Activated T-helper 17 cell treated with anti-CD3 and anti-CD28 coated beads, Interleukin-2, amount 50 U/mL, for 72 hours (primary cell): Measurements from ENCODE around the gene FAM53B. TPM values are rescaled to one million over a fixed set of nuclear protein-coding genes. Genes with fewer than 3 reads are reported as not detected.

Experiments
- ATAC-seq: fragments of 150-1000 bp; cut with Tn5 transposase; replicated peaks from 2 replicates; pipeline ENCODE4 v1.10.0; 2021; ENCODE audit warnings: mild to moderate bottlenecking, moderate library complexity
- H3K27ac Mint-ChIP-seq: one replicate; pipeline ENCODE4 v1.8.0; 2022; ENCODE audit warnings: mixed read lengths
- H3K27me3 Mint-ChIP-seq: one replicate; pipeline ENCODE4 v1.8.0; 2022; ENCODE audit warnings: mixed read lengths
- H3K36me3 Mint-ChIP-seq: one replicate; pipeline ENCODE4 v1.8.0; 2022; ENCODE audit warnings: low read depth, mild to moderate bottlenecking, mixed read lengths
- H3K4me1 Mint-ChIP-seq: one replicate; pipeline ENCODE4 v1.8.0; 2022; ENCODE audit warnings: mixed read lengths
- H3K4me3 Mint-ChIP-seq: one replicate; pipeline ENCODE4 v1.8.0; 2022; ENCODE audit warnings: mild to moderate bottlenecking, mixed read lengths
- H3K9me3 Mint-ChIP-seq: one replicate; pipeline ENCODE4 v1.8.0; 2022; ENCODE audit warnings: mixed read lengths
- total RNA-seq, 2 donors: library from RNA; stranded (reverse); gene quantifications; one replicate each; pipeline ENCODE4 v1.2.3, GENCODE V29; 2022

Gene FAM53B
- total RNA-seq, 2 donors from 2014 or later, result 21.7 to 36.8 TPM

DNA sequence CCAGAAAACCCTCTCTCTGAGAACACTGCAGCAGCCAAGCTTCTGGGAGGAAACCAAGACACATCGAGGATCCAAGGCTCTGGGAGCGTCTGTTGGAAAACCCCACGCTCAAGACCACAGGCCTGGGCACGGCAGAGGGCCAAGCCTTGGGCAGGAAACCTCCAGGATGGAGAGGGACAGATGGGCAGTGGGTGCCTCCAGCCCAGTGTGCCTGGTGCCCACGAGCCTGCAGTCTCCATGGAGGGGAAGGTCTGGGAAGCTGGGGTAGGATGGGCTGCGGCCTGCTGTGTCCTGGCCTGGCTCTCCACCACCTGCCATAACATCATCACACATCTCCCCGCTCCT is 96.1 kb downstream of the FAM53B start:
- Mint-ChIP-seq H3K9me3 (no peaks in the 10 kb centered on the region), H3K27ac (peak overlapping the region; percentile 68), H3K27me3 (no peaks in the 10 kb centered on the region), H3K4me1 (peaks cover 48% of the 10 kb centered on the region), H3K4me3 (peak overlapping the region; percentile 72), H3K36me3 (peaks cover 5% of the 10 kb centered on the region)
- ATAC-seq, result no peak

- peaks cover 10% of the 10 kb centered on the region for H3K36me3 Mint-ChIP-seq
- H3K27ac Mint-ChIP-seq, result peak overlapping the region; percentile 68
- H3K4me1 Mint-ChIP-seq, result peaks cover 52% of the 10 kb centered on the region
- ATAC-seq, result peak; percentile 68
- no peaks in the 10 kb centered on the region for H3K9me3 Mint-ChIP-seq
- peak overlapping the region; percentile 72 for H3K4me3 Mint-ChIP-seq
- no peaks in the 10 kb centered on the region for H3K27me3 Mint-ChIP-seq
These were observed 96.6 kb downstream of the FAM53B start for GRCh38 chr10:124647421-124648130.

DNA sequence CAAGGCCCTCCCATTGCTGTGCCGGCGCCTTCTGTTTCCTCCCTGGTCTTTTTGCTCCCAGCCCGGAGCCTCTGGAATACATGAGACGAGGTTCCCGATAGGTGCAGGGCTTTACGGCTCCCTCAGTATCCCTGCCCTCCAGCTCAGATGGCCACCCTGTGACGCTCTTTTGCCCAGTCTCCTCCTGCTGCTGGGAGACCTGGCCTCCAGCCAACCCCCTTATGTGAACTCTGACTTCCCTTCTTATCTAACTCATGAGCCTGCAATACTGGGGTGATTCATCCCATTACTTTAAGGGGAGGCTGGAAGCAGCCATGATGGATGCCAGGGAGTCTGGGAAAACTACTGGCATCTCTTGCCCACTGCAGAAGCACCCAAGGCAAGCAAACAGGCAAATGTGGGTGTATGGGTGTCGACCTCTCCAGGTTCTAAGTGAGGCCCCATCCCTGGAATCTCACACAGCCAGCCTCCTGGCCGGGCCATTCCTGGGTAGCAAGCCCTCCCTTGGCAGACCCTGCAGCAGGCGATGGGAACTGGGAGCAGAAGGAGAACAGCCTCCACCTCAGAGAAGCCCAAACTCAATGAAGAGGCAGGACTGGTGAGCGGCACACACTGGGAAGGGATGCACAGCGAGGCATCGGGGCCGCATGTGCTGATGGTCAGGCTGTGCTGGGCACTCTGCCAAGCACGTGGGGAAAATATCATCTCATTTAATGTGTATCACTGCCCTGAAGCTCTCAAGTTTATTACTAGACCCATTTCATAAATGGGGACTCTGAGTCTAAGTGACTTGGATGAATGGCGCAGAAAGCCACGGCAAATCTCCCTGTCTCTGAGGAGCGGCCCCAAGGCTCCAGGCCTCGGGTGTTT is 97.5 kb downstream of the FAM53B start:
- Mint-ChIP-seq H3K4me3 (peak overlapping the region; percentile 72), H3K27ac (peak overlapping the region; percentile 68), H3K4me1 (peaks cover 57% of the 10 kb centered on the region), H3K36me3 (peaks cover 15% of the 10 kb centered on the region), H3K27me3 (no peaks in the 10 kb centered on the region), H3K9me3 (no peaks in the 10 kb centered on the region)
- no peak for ATAC-seq

GRCh38 chr10:124645467-124646095 is 98.6 kb downstream of the FAM53B start:
- H3K27ac Mint-ChIP-seq, result peak overlapping the region; percentile 68
- peaks cover 64% of the 10 kb centered on the region for H3K4me1 Mint-ChIP-seq
- no peak for ATAC-seq
- no peaks in the 10 kb centered on the region for H3K27me3 Mint-ChIP-seq
- peaks cover 22% of the 10 kb centered on the region for H3K36me3 Mint-ChIP-seq
- H3K4me3 Mint-ChIP-seq, result peak overlapping the region; percentile 72
- no peaks in the 10 kb centered on the region for H3K9me3 Mint-ChIP-seq

- no peaks in the 10 kb centered on the region for H3K9me3 Mint-ChIP-seq
- ATAC-seq, result no peak
- H3K4me1 Mint-ChIP-seq, result peaks cover 62% of the 10 kb centered on the region
- no peak overlapping the region for H3K4me3 Mint-ChIP-seq
- peaks cover 22% of the 10 kb centered on the region for H3K36me3 Mint-ChIP-seq
- H3K27ac Mint-ChIP-seq, result peak overlapping the region; percentile 41
- no peaks in the 10 kb centered on the region for H3K27me3 Mint-ChIP-seq
These were observed 99.3 kb downstream of the FAM53B start for GRCh38 chr10:124644771-124645415.

DNA sequence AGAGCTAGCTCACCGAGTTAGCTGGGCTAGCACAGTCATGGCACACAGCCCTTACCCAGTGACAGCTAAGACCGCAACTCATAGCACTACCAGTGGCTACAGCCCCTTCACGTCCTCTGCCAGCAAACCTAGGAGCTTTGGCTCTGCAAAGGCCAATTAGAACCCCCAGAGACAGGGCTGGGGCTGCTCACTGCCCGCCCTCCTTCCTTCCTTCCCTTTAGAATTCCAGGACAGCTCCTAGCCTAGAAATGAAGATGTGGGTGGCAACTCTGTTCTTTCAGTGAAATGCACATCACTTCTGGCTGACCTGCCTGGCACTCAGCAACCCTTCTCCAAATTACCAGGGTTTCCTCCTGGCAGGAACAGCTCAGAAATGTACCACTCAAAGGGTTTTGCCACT is 99.9 kb downstream of the FAM53B start:
- Mint-ChIP-seq H3K9me3 (no peaks in the 10 kb centered on the region), H3K36me3 (peaks cover 22% of the 10 kb centered on the region), H3K4me1 (peaks cover 56% of the 10 kb centered on the region), H3K4me3 (no peak overlapping the region), H3K27me3 (no peaks in the 10 kb centered on the region), H3K27ac (no peak overlapping the region)
- ATAC-seq, result no peak

DNA sequence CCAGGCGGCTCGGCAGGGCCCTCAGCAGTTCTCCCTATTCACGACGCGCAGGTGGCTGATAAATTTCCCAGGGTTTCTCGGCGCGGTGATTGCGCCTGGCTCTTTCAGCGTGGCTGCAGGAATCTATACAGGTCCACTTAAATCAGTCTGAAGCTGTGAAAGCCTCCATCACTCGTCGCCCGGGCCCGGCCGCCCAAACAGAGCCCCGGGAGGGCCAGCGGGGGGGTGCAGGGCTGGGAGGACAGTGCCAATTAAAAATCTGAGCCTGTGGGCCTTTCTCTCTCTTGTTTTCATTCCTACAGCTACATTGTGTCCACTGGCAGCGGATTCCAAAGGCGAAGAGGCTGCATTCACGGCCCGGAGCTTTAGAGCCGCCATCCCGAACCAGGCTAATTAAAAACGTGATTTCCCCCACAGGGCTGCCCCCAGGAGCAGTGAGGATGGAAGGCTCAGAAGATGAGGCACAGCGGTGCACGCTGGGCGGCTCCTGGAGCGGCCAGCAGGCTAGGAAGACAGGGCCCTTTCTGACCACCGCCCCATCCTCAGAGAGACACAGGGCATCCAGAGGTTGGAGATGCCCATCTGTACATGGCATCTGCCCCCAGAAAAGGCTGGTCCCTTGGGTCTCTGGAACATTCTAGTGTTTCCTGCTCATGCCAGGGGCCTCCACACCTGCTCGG is 100.7 kb downstream of the FAM53B start:
- Mint-ChIP-seq H3K4me3 (no peak overlapping the region), H3K27ac (peak overlapping the region; percentile 26), H3K27me3 (no peaks in the 10 kb centered on the region)

DNA sequence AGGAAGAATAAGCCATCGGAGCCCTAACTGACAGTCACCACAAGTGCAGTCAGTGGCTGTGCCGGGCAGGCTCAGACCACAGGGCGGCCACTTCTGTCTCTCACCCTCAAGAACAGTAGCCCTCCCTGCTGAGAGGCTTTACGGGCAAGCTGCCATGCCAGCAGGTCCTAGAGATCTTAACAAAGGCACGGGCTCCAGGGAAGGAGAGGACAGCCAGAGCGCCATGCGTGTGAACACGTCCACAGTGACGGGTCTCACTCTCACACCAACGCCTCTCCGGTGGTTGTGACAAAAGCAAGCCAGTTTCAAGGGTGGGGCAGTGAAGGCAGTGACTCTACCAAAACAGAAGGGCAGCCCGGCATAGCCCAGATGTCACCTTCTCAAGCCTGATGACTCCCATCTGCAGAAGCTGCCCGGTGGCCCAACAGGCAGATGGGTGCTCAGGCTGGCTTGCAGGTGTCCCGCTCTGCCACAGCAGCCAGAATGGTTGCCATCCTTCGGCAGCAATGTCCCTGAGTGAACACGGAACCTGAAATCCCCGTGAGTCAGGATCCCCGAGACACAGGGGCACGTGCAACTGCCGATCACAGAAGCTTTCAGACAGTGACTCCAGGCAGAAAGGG is 102.0 kb downstream of the FAM53B start:
- H3K4me1 Mint-ChIP-seq, result peaks cover 50% of the 10 kb centered on the region
- ATAC-seq, result no peak
- no peak overlapping the region for H3K27ac Mint-ChIP-seq
- H3K27me3 Mint-ChIP-seq, result no peaks in the 10 kb centered on the region
- H3K9me3 Mint-ChIP-seq, result no peaks in the 10 kb centered on the region
- peaks cover 22% of the 10 kb centered on the region for H3K36me3 Mint-ChIP-seq
- peak overlapping the region; percentile 75 for H3K4me3 Mint-ChIP-seq

More for the DNA sequence above, 100.7 kb downstream of the FAM53B start:
- ATAC-seq, result no peak
- peaks cover 22% of the 10 kb centered on the region for H3K36me3 Mint-ChIP-seq
- H3K4me1 Mint-ChIP-seq, result peaks cover 53% of the 10 kb centered on the region
- H3K9me3 Mint-ChIP-seq, result no peaks in the 10 kb centered on the region

- H3K9me3 Mint-ChIP-seq, result no peaks in the 10 kb centered on the region
- peaks cover 46% of the 10 kb centered on the region for H3K4me1 Mint-ChIP-seq
- H3K27me3 Mint-ChIP-seq, result no peaks in the 10 kb centered on the region
- peak overlapping the region; percentile 75 for H3K4me3 Mint-ChIP-seq
- peaks cover 22% of the 10 kb centered on the region for H3K36me3 Mint-ChIP-seq
- ATAC-seq, result peak; percentile 92
- H3K27ac Mint-ChIP-seq, result peak overlapping the region; percentile 85
These were observed 102.7 kb downstream of the FAM53B start for GRCh38 chr10:124641282-124642087.

GRCh38 chr10:124640538-124641231 is 103.5 kb downstream of the FAM53B start:
- ATAC-seq, result peak; percentile 69
- peak overlapping the region; percentile 75 for H3K4me3 Mint-ChIP-seq
- H3K4me1 Mint-ChIP-seq, result peaks cover 40% of the 10 kb centered on the region
- peaks cover 22% of the 10 kb centered on the region for H3K36me3 Mint-ChIP-seq
- no peaks in the 10 kb centered on the region for H3K27me3 Mint-ChIP-seq
- no peaks in the 10 kb centered on the region for H3K9me3 Mint-ChIP-seq
- peak overlapping the region; percentile 85 for H3K27ac Mint-ChIP-seq

- H3K4me3 Mint-ChIP-seq, result no peak overlapping the region
- H3K9me3 Mint-ChIP-seq, result no peaks in the 10 kb centered on the region
- H3K36me3 Mint-ChIP-seq, result peaks cover 27% of the 10 kb centered on the region
- H3K27ac Mint-ChIP-seq, result peak overlapping the region; percentile 85
- no peaks in the 10 kb centered on the region for H3K27me3 Mint-ChIP-seq
- no peak for ATAC-seq
- H3K4me1 Mint-ChIP-seq, result peaks cover 40% of the 10 kb centered on the region
These were observed 104.1 kb downstream of the FAM53B start for GRCh38 chr10:124640056-124640455.

DNA sequence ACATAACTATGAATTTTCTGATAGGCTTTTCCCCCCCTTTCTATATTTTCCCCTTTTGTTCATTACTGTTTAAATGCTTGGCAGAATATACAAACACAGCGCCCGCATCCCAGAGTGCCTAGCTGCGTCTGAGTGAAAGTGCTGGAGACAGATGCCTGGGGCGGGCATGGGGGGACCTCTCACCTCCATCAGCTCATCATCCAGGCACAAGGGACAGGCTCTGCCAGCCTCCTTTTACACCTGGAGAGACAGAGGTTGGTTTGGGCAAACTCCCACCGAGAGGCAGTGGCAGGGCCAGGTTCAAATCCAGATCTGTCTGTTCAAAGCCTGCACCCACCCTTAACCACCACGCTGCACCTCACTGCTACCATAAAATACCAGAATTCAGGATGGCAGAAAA is 104.5 kb downstream of the FAM53B start:
- Mint-ChIP-seq H3K27me3 (no peaks in the 10 kb centered on the region), H3K27ac (no peak overlapping the region), H3K36me3 (peaks cover 31% of the 10 kb centered on the region), H3K4me3 (no peak overlapping the region), H3K9me3 (no peaks in the 10 kb centered on the region), H3K4me1 (peaks cover 40% of the 10 kb centered on the region)
- ATAC-seq, result no peak
